ENCODE results near the gene C12orf43. TPM values are rescaled to one million over a fixed set of nuclear protein-coding genes. Genes with fewer than 3 reads are reported as not detected.
A peak's percentile ranks its signal among the peaks of the same experiment; 100 is the strongest.
"Not testable (repeated sequence)": the region's sequence is repeated elsewhere in the genome, so short reads cannot be mapped to it uniquely, and the experiment has no call there.

Gene C12orf43
- polyA plus RNA-seq = 12.3 to 16.9 TPM (median 12.8 TPM) in 3 replicates
- polyA plus RNA-seq (2011; ENCODE audit: low read depth) = 6.0 TPM
- polyA plus RNA-seq (2011; cell fraction: cytosol; rRNA removed) = 12.1 and 16.4 TPM in 2 replicates
- polyA plus RNA-seq (2011; cell fraction: nucleus; rRNA removed) = 15.4 and 15.7 TPM in 2 replicates
- 5.7 and 16.5 TPM in 2 replicates for polyA plus RNA-seq (2012; ENCODE audit: low replicate concordance)
- 4.8 to 8.4 TPM (median 5.2 TPM) in 3 replicates for polyA minus RNA-seq
- polyA minus RNA-seq (2011; cell fraction: cytosol; rRNA and poly(A)+ RNA removed) = 5.4 TPM
- polyA minus RNA-seq (2011; cell fraction: nucleus; rRNA and poly(A)+ RNA removed) = 3.8 and 5.7 TPM in 2 replicates

- DNase-seq (ENCODE audit: low read depth, low spot score) (peak; percentile 48), FAIRE-seq (peak; percentile 20)
- Histone ChIP-seq H3K9me1 (ENCODE audit: control insufficient read depth, extremely low read depth, insufficient read depth, low read length) (no peaks in the 10 kb centered on the region), H3K79me2 (ENCODE audit: control insufficient read depth, insufficient read depth, low read length) (peaks cover 14% of the 10 kb centered on the region), H2AFZ (ENCODE audit: control insufficient read depth, low read length) (peak within 1 kb of the TSS; percentile 95), H3K9ac (ENCODE audit: control insufficient read depth, extremely low read depth, insufficient read depth, low read length) (peak within 1 kb of the TSS; percentile 92), H3K27ac (ENCODE audit: control insufficient read depth, insufficient read depth, low read length) (peak within 1 kb of the TSS; percentile 70), H4K20me1 (ENCODE audit: control insufficient read depth, extremely low read depth, insufficient read depth, low read length) (no peaks in the 10 kb centered on the region), H3K9me3 (ENCODE audit: control insufficient read depth, low read depth, low read length) (no peaks in the 10 kb centered on the region), H3K4me2 (ENCODE audit: control insufficient read depth, extremely low read depth, insufficient read depth, low read depth, low read length) (peak within 1 kb of the TSS; percentile 89), H3K36me3 (ENCODE audit: control insufficient read depth in 2 of 2, extremely low read depth in 1 of 2, insufficient read depth in 2 of 2, low read length in 2 of 2) (peaks cover 8 to 9% of the 10 kb centered on the region in 2 experiments), H3K4me1 (ENCODE audit: control insufficient read depth, extremely low read depth, insufficient read depth, low read length) (peaks cover 6% of the 10 kb centered on the region), H3K27me3 (ENCODE audit: control insufficient read depth, extremely low read depth, insufficient read depth, low read length) (no peaks in the 10 kb centered on the region), H3K4me3 (ENCODE audit: control insufficient read depth in 2 of 3, extremely low read depth in 1 of 3, insufficient read depth in 2 of 3, low read depth in 1 of 3, low read length in 3 of 3) (peak within 1 kb of the TSS; percentile 77 to 91 (median 88))
- TF ChIP-seq, protein P1, sequence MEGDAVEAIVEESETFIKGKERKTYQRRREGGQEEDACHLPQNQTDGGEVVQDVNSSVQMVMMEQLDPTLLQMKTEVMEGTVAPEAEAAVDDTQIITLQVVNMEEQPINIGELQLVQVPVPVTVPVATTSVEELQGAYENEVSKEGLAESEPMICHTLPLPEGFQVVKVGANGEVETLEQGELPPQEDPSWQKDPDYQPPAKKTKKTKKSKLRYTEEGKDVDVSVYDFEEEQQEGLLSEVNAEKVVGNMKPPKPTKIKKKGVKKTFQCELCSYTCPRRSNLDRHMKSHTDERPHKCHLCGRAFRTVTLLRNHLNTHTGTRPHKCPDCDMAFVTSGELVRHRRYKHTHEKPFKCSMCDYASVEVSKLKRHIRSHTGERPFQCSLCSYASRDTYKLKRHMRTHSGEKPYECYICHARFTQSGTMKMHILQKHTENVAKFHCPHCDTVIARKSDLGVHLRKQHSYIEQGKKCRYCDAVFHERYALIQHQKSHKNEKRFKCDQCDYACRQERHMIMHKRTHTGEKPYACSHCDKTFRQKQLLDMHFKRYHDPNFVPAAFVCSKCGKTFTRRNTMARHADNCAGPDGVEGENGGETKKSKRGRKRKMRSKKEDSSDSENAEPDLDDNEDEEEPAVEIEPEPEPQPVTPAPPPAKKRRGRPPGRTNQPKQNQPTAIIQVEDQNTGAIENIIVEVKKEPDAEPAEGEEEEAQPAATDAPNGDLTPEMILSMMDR (optimal IDR thresholded peaks at IDR 0.05 in 1 of 3, IDR thresholded peaks at IDR 0.05 in 1 of 3, conservative IDR thresholded peaks at IDR 0.05 in 1 of 3; ENCODE audit: extremely low read depth in 1 of 3, insufficient read depth in 2 of 3, low read length in 3 of 3) = no peak
- TF ChIP-seq EZH2 (IDR thresholded peaks at IDR 0.05; ENCODE audit: low read length) = no peak
- dilution Hi-C loops (cut with MboI; ENCODE audit: extremely low pct_ligation_motif_present, low sequenced_read_pairs) = no loop called here
Measured at GRCh38 chr12:121015825-121016766, at the start of gene C12orf43. TSS of gene C12orf43 (minus strand) at chr12:121016487. CDS start at chr12:121016474, 13 bp downstream.

DNA sequence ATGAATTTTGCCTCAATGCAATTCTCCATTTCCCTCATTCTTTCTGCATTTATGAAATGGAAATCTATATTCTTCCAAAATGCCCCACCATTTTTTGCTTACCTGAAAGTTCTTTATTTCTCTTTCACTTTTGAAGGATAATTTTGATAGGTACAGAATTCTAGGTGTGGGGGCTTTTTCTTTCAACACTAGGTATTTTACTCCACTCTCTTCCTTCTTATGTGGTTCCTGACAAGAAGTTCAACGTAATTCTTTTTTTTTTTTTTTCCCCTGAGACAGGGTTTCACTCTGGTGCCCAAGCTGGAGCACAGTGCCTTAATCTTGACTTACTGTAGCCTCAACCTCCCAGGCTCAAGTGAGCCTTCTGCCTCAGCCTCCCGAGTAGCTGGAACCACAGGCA lies 49.1 kb upstream of the C12orf43 start:
- H3K36me3 ChIP-seq (ENCODE audit: control insufficient read depth in 2 of 2, extremely low read depth in 1 of 2, insufficient read depth in 2 of 2, low read length in 2 of 2) = no peaks in the 10 kb centered on the region
- H3K9me1 ChIP-seq (ENCODE audit: control insufficient read depth, extremely low read depth, insufficient read depth, low read length) = no peaks in the 10 kb centered on the region
- no peaks in the 10 kb centered on the region for H3K79me2 ChIP-seq (ENCODE audit: control insufficient read depth, insufficient read depth, low read length)
- no peak overlapping the region for H3K9ac ChIP-seq (ENCODE audit: control insufficient read depth, extremely low read depth, insufficient read depth, low read length)
- dilution Hi-C loops (cut with MboI; ENCODE audit: extremely low pct_ligation_motif_present, low sequenced_read_pairs) = no loop called here
- H3K27ac ChIP-seq (ENCODE audit: control insufficient read depth, insufficient read depth, low read length) = no peak overlapping the region
- TF ChIP-seq EZH2 (IDR thresholded peaks at IDR 0.05; ENCODE audit: low read length) = no peak
- TF ChIP-seq, protein P1 (optimal IDR thresholded peaks at IDR 0.05 in 1 of 3, IDR thresholded peaks at IDR 0.05 in 1 of 3, conservative IDR thresholded peaks at IDR 0.05 in 1 of 3; ENCODE audit: extremely low read depth in 1 of 3, insufficient read depth in 2 of 3, low read length in 3 of 3) = no peak
- no peak overlapping the region for H3K4me3 ChIP-seq (ENCODE audit: control insufficient read depth in 2 of 3, extremely low read depth in 1 of 3, insufficient read depth in 2 of 3, low read depth in 1 of 3, low read length in 3 of 3)
- no peak overlapping the region for H2AFZ ChIP-seq (ENCODE audit: control insufficient read depth, low read length)
- H3K4me1 ChIP-seq (ENCODE audit: control insufficient read depth, extremely low read depth, insufficient read depth, low read length) = peaks cover 1% of the 10 kb centered on the region
- no peaks in the 10 kb centered on the region for H3K9me3 ChIP-seq (ENCODE audit: control insufficient read depth, low read depth, low read length)
- DNase-seq (ENCODE audit: low read depth, low spot score) = no peak
- H4K20me1 ChIP-seq (ENCODE audit: control insufficient read depth, extremely low read depth, insufficient read depth, low read length) = no peaks in the 10 kb centered on the region
- FAIRE-seq = no peak
- no peak overlapping the region for H3K4me2 ChIP-seq (ENCODE audit: control insufficient read depth, extremely low read depth, insufficient read depth, low read depth, low read length)
- H3K27me3 ChIP-seq (ENCODE audit: control insufficient read depth, extremely low read depth, insufficient read depth, low read length) = no peaks in the 10 kb centered on the region

- dilution Hi-C loops (cut with MboI; ENCODE audit: extremely low pct_ligation_motif_present, low sequenced_read_pairs); H3K27ac ChIP-seq (ENCODE audit: control insufficient read depth, insufficient read depth, low read length); H3K79me2 ChIP-seq (ENCODE audit: control insufficient read depth, insufficient read depth, low read length); H3K36me3 ChIP-seq (ENCODE audit: control insufficient read depth in 2 of 2, extremely low read depth in 1 of 2, insufficient read depth in 2 of 2, low read length in 2 of 2); H3K9me3 ChIP-seq (ENCODE audit: control insufficient read depth, low read depth, low read length); H3K27me3 ChIP-seq (ENCODE audit: control insufficient read depth, extremely low read depth, insufficient read depth, low read length); H3K4me1 ChIP-seq (ENCODE audit: control insufficient read depth, extremely low read depth, insufficient read depth, low read length); H3K9me1 ChIP-seq (ENCODE audit: control insufficient read depth, extremely low read depth, insufficient read depth, low read length); FAIRE-seq; H3K9ac ChIP-seq (ENCODE audit: control insufficient read depth, extremely low read depth, insufficient read depth, low read length); H3K4me3 ChIP-seq (ENCODE audit: control insufficient read depth in 2 of 3, extremely low read depth in 1 of 3, insufficient read depth in 2 of 3, low read depth in 1 of 3, low read length in 3 of 3); H4K20me1 ChIP-seq (ENCODE audit: control insufficient read depth, extremely low read depth, insufficient read depth, low read length); DNase-seq (ENCODE audit: low read depth, low spot score); H2AFZ ChIP-seq (ENCODE audit: control insufficient read depth, low read length); H3K4me2 ChIP-seq (ENCODE audit: control insufficient read depth, extremely low read depth, insufficient read depth, low read depth, low read length): not testable (repeated sequence)
Measured at GRCh38 chr12:121064586-121064985, 48.3 kb upstream of the C12orf43 start.
